GM12801 (cell line): ENCODE results near the gene EPN1.

Experiments used
- CTCF ChIP-seq: IDR thresholded peaks from one replicate; pipeline ENCODE4 v1.5.1; 2011; ENCODE audit warnings: control low read depth; ENCODE audit not compliant: insufficient read length; ENCODE audit errors: extremely low read depth

Gene EPN1

GRCh38 chr19:55690109-55690768 is 15.2 kb downstream of the EPN1 start:
- no peak for TF ChIP-seq CTCF

GRCh38 chr19:55690769-55691545 is 15.9 kb downstream of the EPN1 start:
- TF ChIP-seq CTCF = no peak

- TF ChIP-seq CTCF = no peak
Measured at GRCh38 chr19:55691561-55692481, 16.8 kb downstream of the EPN1 start.

GRCh38 chr19:55692681-55693081 is 17.7 kb downstream of the EPN1 start:
- no peak for TF ChIP-seq CTCF

GRCh38 chr19:55693336-55693974 is 18.4 kb downstream of the EPN1 start:
- TF ChIP-seq CTCF = no peak

GRCh38 chr19:55694241-55694655 is 19.2 kb downstream of the EPN1 start:
- TF ChIP-seq CTCF = no peak
